Measurements from ENCODE around the gene PYGL. TPM values are rescaled to one million over a fixed set of nuclear protein-coding genes. Genes with fewer than 3 reads are reported as not detected.
A peak's percentile ranks its signal among the peaks of the same experiment; 100 is the strongest.

The PYGL gene
- 0.39 TPM in 1 of 2 replicates, not detected in the other for total RNA-seq (2013; cell fraction: nucleolus; rRNA removed)
- 1.3 and 1.4 TPM in 2 replicates for total RNA-seq (2014; rRNA removed)
- total RNA-seq (2014; rRNA removed; fragmentation: Illumina TruSeq; extraction: Trizol): 0.55 and 0.76 TPM in 2 replicates
- total RNA-seq (2021): 1.1 and 1.4 TPM in 2 replicates
- polyA plus RNA-seq (2011; ENCODE audit: low read depth): 0.35 TPM
- 0.05 and 0.09 TPM in 2 replicates for polyA plus RNA-seq (2011; rRNA removed)
- 0.03 and 0.05 TPM in 2 replicates for polyA plus RNA-seq (2011; cell fraction: cytosol; rRNA removed)
- 0.03 TPM in 1 of 2 replicates, not detected in the other for polyA plus RNA-seq (2011; cell fraction: nucleus; rRNA removed)
- 0.66 and 1.2 TPM in 2 replicates for polyA plus RNA-seq (2012)
- polyA plus RNA-seq (2014; fragmentation: Illumina TruSeq; extraction: Trizol): 0.66 and 2.0 TPM in 2 replicates
- under 1 TPM; 0.43 to 0.88 TPM for polyA plus RNA-seq (2014; fragmentation: Nextera tagmentation; extraction: Ambion mirVana)
- 0.48 and 0.59 TPM in 2 replicates for polyA plus RNA-seq (2014; rRNA removed)
- polyA plus RNA-seq (2016; fragmentation: Nextera tagmentation; extraction: Ambion mirVana): 1 to 10 TPM in 1 of 2 experiments, under 1 TPM in 1; 0.82 to 1.3 TPM
- not detected in 2 replicates for polyA minus RNA-seq (2011; rRNA and poly(A)+ RNA removed)
- polyA minus RNA-seq (2011; cell fraction: cytosol; rRNA and poly(A)+ RNA removed): 0.62 TPM in 1 of 2 replicates, not detected in the other
- polyA minus RNA-seq (2011; cell fraction: nucleus; rRNA and poly(A)+ RNA removed): not detected in 2 replicates
- Bru-seq, nascent RNA: percentile 11 among the genes with signal in this experiment
- percentile 12 among the genes with signal in this experiment for BruChase-seq, experiment 1, labeled RNA remaining after a 6-hour chase
- percentile 8 among the genes with signal in this experiment for BruChase-seq, experiment 2, labeled RNA remaining after a 2-hour chase
- long read RNA-seq, experiment 1: 0 reads
- long read RNA-seq, experiment 2, partial matches to known transcripts: 0 of 4 reads
- long read RNA-seq, experiment 2, other reads (novel, unspliced or antisense): 1 of 4 reads

- Histone ChIP-seq H3K4me2 (ENCODE audit: control insufficient read depth, insufficient read depth) (peak within 1 kb of the TSS; percentile 91), H3K4me1 (ENCODE audit: control insufficient read depth, insufficient read depth, low read length) (peaks cover 8% of the 10 kb centered on the region), H3K79me2 (ENCODE audit: control insufficient read depth, insufficient read depth, low read length) (no peaks in the 10 kb centered on the region), H3K9ac (ENCODE audit: control insufficient read depth, insufficient read depth, low read length) (peak within 1 kb of the TSS; percentile 43; the same call in 1 of the 2 replicates), H3K27me3 (replicated peaks in 1 of 2; ENCODE audit: control insufficient read depth in 2 of 2, insufficient read depth in 2 of 2, low read length in 1 of 2) (peaks cover 6 to 14% of the 10 kb centered on the region in 2 experiments), H3K36me3 (ENCODE audit: control insufficient read depth in 2 of 2, insufficient read depth in 2 of 2, low read length in 1 of 2) (no peaks in the 10 kb centered on the region), H3K27ac (ENCODE audit: control insufficient read depth, insufficient read depth) (no peak within 1 kb of the TSS), H3K9me3 (replicated peaks; ENCODE audit: control insufficient read depth, insufficient read depth, low read length) (no peaks in the 10 kb centered on the region; the same call in 2 of the 3 replicates), H3K4me3 (peak within 1 kb of the TSS; percentile 65), H4K20me1 (ENCODE audit: control insufficient read depth, insufficient read depth) (no peaks in the 10 kb centered on the region), H2AFZ (ENCODE audit: control insufficient read depth, low read depth, low read length) (peak within 1 kb of the TSS; percentile 57)
- ChIA-PET RAD21 (ENCODE audit: unreplicated experiment) (no interaction called here), POLR2A (no interaction called here), SMC1A (ENCODE audit: uncharacterized antibody, unreplicated experiment) (no interaction called here), CTCF (no interaction called here)
- no peak for DNase-seq (ENCODE audit: low read depth, low spot score)
- peak; percentile 91 for ATAC-seq
- no peak for FAIRE-seq
- intact Hi-C loops (cut with micrococcal nuclease; ENCODE audit: unreplicated experiment): no loop called here
- in situ Hi-C loops (cut with MboI): no loop called here
- peak; percentile 30; the same call in 1 of the 2 replicates for TF ChIP-seq NRF1 (conservative IDR thresholded peaks at IDR 0.05; ENCODE audit: low read depth, low read length)
- peak; percentile 44 for TF ChIP-seq HDAC6 (IDR thresholded peaks at IDR 0.05; ENCODE audit: unreplicated experiment)
- no peak for TF ChIP-seq RB1 (IDR thresholded peaks at IDR 0.05; ENCODE audit: borderline replicate concordance)
- TF ChIP-seq E2F4 (IDR thresholded peaks at IDR 0.05; ENCODE audit: low read depth, low read length): no peak
- TF ChIP-seq, protein P1, sequence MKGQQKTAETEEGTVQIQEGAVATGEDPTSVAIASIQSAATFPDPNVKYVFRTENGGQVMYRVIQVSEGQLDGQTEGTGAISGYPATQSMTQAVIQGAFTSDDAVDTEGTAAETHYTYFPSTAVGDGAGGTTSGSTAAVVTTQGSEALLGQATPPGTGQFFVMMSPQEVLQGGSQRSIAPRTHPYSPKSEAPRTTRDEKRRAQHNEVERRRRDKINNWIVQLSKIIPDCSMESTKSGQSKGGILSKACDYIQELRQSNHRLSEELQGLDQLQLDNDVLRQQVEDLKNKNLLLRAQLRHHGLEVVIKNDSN (IDR thresholded peaks at IDR 0.05; ENCODE audit: borderline replicate concordance, extremely low read length, insufficient read depth, low read depth, low read length): no peak
- TF ChIP-seq NR2C2 (IDR thresholded peaks at IDR 0.05; ENCODE audit: borderline replicate concordance, control insufficient read depth, insufficient read length, low read depth): no peak
- 0 out of 2 replicates have a peak, but pooled peaks have one; percentile 4 for TF ChIP-seq SPI1 (IDR thresholded peaks at IDR 0.05; ENCODE audit: borderline replicate concordance, insufficient read depth, low read depth, low read length)
- 4% methylated on average over 71 of the region's 74 CpGs for WGBS (ENCODE audit: insufficient coverage, insufficient replicate concordance, low lambda C conversion rate, missing lambda C conversion rate)
- BruUV-seq (replicated peaks): no TSS peak
These were observed at the start of gene PYGL for GRCh38 chr14:50943943-50944646. Gene PYGL, minus strand, starts transcription at chr14:50944483. Its CDS starts 80 bp downstream, at chr14:50944403.
